GM18526 (cell line): Measurements from ENCODE around the gene CREBL2.

Experiments
- POLR2A ChIP-seq: IDR thresholded peaks from 3 replicates; pipeline ENCODE4 v1.6.1; 2011; ENCODE audit not compliant: insufficient read length; ENCODE audit errors: extremely low read depth

The CREBL2 gene

GRCh38 chr12:12611512-12612306 lies at the start of gene CREBL2:
TSS of gene CREBL2 (plus strand) at chr12:12611876. CDS start at chr12:12612173, 297 bp downstream.
- peak; percentile 49 for TF ChIP-seq POLR2A

- TF ChIP-seq POLR2A = no peak
Measured at GRCh38 chr12:12562016-12562483, 49.6 kb upstream of the CREBL2 start.

- peak; percentile 75 for TF ChIP-seq POLR2A
Measured at GRCh38 chr12:12562585-12563261, 49.0 kb upstream of the CREBL2 start, which contains the start of gene DUSP16. TSS of gene DUSP16 (minus strand) at chr12:12562863. CDS start at chr12:12521098, 41,765 bp downstream.

- TF ChIP-seq POLR2A = no peak
Measured at GRCh38 chr12:12563290-12563928, 48.3 kb upstream of the CREBL2 start.

- no peak for TF ChIP-seq POLR2A
Measured at GRCh38 chr12:12564911-12565310, 46.8 kb upstream of the CREBL2 start.

GRCh38 chr12:12572659-12573058 lies 39.0 kb upstream of the CREBL2 start:
- TF ChIP-seq POLR2A = no peak

GRCh38 chr12:12577786-12578185 lies 33.9 kb upstream of the CREBL2 start:
- TF ChIP-seq POLR2A = no peak

GRCh38 chr12:12582193-12582881 lies 29.3 kb upstream of the CREBL2 start:
- TF ChIP-seq POLR2A = no peak

- TF ChIP-seq POLR2A = no peak
Measured at GRCh38 chr12:12582895-12583303, 28.8 kb upstream of the CREBL2 start.

- no peak for TF ChIP-seq POLR2A
Measured at GRCh38 chr12:12583510-12584178, 28.0 kb upstream of the CREBL2 start.

- no peak for TF ChIP-seq POLR2A
Measured at GRCh38 chr12:12585115-12585863, 26.4 kb upstream of the CREBL2 start.

- TF ChIP-seq POLR2A = no peak
Measured at GRCh38 chr12:12586879-12587675, 24.6 kb upstream of the CREBL2 start.

- TF ChIP-seq POLR2A = no peak
Measured at GRCh38 chr12:12587878-12588277, 23.8 kb upstream of the CREBL2 start.

GRCh38 chr12:12590961-12591360 lies 20.7 kb upstream of the CREBL2 start:
- no peak for TF ChIP-seq POLR2A

- no peak for TF ChIP-seq POLR2A
Measured at GRCh38 chr12:12592930-12593329, 18.7 kb upstream of the CREBL2 start.
